ENCODE results near the gene SLC9A5. TPM values are rescaled to one million over a fixed set of nuclear protein-coding genes. Genes with fewer than 3 reads are reported as not detected.

The SLC9A5 gene
- total and polyA plus RNA-seq, 10 of the 15 experiments (the other 5 are each of a cell fraction or from before 2014, with no cell fraction given): 0.26 to 5.7 (median 1.5) TPM

DNA sequence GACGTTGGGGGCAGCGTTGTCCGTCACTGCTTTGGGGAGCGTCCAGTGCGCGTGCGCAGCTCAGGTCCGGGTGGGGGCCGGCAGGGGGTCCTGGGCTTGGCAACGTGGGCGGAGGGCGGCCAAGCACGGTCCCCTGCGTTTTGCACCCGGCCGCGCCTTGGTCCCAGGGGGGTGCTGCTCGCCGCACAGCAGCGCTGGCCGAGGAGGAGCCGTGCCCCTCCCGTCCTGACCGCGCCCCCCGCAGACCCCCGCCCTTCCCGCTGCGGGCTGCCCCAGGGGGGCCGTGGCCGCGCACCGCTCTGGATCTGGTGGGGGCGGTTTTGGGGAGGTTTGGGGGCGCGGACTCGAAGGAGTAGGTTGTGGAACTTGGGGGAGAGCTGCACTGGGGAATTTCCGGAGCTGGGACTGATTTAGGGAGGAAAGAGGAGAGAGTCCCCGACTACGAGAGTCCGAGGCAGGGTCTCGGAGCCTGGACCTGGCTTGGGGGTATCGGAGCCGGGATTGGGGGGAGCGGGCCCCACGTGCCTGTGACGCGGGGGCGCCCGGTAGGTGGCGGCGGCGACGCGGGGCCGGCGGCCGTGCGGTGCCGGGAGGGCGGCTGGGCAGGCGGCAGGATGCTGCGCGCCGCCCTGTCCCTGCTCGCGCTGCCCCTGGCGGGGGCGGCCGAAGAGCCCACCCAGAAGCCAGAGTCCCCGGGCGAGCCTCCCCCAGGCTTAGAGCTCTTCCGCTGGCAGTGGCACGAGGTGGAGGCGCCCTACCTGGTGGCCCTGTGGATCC is at the start of gene SLC9A5 (continued):
- TF ChIP-seq ZBTB11 (CRISPR knock-in tag; IDR thresholded peaks at IDR 0.05): no peak
- TF ChIP-seq, protein P1, sequence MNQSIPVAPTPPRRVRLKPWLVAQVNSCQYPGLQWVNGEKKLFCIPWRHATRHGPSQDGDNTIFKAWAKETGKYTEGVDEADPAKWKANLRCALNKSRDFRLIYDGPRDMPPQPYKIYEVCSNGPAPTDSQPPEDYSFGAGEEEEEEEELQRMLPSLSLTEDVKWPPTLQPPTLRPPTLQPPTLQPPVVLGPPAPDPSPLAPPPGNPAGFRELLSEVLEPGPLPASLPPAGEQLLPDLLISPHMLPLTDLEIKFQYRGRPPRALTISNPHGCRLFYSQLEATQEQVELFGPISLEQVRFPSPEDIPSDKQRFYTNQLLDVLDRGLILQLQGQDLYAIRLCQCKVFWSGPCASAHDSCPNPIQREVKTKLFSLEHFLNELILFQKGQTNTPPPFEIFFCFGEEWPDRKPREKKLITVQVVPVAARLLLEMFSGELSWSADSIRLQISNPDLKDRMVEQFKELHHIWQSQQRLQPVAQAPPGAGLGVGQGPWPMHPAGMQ (IDR thresholded peaks at IDR 0.05; ENCODE audit: borderline replicate concordance): no peak
- TF ChIP-seq HDAC6 (IDR thresholded peaks at IDR 0.05; ENCODE audit: unreplicated experiment): no peak
- peak; percentile 53; the same call in 1 of the 2 replicates for TF ChIP-seq BACH1 (IDR thresholded peaks at IDR 0.05; ENCODE audit: borderline replicate concordance)
- peak; percentile 83 for TF ChIP-seq USF1 (IDR thresholded peaks at IDR 0.05; ENCODE audit: borderline replicate concordance, extremely low read length, insufficient read depth, low read depth, low read length)
- no peak for TF ChIP-seq ZNF592 (IDR thresholded peaks at IDR 0.05)
- TF ChIP-seq, protein P2, sequence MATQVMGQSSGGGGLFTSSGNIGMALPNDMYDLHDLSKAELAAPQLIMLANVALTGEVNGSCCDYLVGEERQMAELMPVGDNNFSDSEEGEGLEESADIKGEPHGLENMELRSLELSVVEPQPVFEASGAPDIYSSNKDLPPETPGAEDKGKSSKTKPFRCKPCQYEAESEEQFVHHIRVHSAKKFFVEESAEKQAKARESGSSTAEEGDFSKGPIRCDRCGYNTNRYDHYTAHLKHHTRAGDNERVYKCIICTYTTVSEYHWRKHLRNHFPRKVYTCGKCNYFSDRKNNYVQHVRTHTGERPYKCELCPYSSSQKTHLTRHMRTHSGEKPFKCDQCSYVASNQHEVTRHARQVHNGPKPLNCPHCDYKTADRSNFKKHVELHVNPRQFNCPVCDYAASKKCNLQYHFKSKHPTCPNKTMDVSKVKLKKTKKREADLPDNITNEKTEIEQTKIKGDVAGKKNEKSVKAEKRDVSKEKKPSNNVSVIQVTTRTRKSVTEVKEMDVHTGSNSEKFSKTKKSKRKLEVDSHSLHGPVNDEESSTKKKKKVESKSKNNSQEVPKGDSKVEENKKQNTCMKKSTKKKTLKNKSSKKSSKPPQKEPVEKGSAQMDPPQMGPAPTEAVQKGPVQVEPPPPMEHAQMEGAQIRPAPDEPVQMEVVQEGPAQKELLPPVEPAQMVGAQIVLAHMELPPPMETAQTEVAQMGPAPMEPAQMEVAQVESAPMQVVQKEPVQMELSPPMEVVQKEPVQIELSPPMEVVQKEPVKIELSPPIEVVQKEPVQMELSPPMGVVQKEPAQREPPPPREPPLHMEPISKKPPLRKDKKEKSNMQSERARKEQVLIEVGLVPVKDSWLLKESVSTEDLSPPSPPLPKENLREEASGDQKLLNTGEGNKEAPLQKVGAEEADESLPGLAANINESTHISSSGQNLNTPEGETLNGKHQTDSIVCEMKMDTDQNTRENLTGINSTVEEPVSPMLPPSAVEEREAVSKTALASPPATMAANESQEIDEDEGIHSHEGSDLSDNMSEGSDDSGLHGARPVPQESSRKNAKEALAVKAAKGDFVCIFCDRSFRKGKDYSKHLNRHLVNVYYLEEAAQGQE (IDR thresholded peaks at IDR 0.05; ENCODE audit: low read depth, low read length): no peak
- TF ChIP-seq ASH2L (IDR thresholded peaks at IDR 0.05; ENCODE audit: borderline replicate concordance, low read depth): no peak
- no peak for TF ChIP-seq NFIC (IDR thresholded peaks at IDR 0.05; ENCODE audit: low read depth, low read length)
